GM12801 (cell line): Measurements from ENCODE around the gene JADE2.

ENCODE experiments used
- CTCF ChIP-seq: IDR thresholded peaks from one replicate; pipeline ENCODE4 v1.5.1; 2011; ENCODE audit warnings: control low read depth; ENCODE audit not compliant: insufficient read length; ENCODE audit errors: extremely low read depth

JADE2 gene

DNA sequence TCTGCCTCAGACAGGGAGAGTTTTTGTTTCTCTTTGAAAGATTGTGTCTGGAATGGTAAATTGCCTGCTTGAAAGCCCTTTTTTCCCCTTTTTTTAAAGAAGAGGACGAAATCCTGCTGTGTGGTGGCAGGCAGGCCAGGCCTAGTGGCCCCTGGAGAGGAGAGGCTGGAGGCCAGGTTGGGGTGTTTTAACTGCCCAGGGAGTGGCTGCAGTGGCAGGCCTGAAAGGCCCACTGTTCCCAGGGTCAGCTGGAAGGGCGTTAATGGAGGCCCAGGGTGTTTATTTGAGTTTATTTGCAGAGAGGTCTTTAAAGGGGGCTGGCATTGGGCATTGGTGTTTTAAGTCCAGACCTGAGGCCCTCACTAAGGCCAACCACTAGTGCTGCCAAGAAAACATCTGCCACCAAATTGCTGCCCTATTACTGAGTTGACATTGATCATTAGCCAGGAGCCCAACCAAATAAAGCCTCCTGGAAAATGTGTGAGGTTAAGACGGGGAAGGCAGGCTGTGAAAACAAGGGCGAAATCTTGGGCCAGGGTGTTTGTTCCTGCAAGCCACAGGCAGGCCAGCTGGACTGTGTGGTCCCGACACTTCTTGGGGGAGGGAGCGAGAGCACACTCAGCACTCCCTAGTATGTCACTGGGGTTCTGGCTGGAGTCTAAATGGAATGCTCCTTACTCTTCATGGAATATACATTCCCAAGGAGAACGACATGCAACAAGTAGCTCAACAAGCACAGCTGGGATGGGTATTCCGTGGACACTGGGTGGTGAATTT is 5.0 kb downstream of the JADE2 start:
- no peak for TF ChIP-seq CTCF

- TF ChIP-seq CTCF = no peak
These were observed 7.8 kb downstream of the JADE2 start for GRCh38 chr5:134533115-134533815.

- TF ChIP-seq CTCF = no peak
These were observed 8.7 kb downstream of the JADE2 start for GRCh38 chr5:134534058-134534725.

DNA sequence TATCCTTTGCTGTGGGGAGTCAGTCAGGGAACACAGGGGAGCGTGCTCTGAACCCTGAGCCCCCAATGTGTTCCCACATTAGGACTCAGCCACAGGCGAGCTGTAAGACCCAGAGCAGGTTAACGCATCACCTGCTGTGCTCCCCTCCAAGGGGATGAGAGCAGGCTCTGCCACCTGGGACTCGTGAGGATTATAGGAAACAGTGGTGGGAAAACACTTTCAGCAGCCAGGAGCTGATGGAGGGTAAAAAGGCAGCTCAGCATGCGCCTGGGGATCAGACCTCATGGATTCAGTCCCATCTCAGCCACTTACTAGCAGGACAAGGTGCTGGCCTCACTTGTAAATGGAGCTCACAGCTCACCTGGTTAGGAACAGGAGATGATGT is 9.2 kb downstream of the JADE2 start:
- no peak for TF ChIP-seq CTCF

- no peak for TF ChIP-seq CTCF
These were observed 11.4 kb downstream of the JADE2 start for GRCh38 chr5:134536876-134537275.

- TF ChIP-seq CTCF = no peak
These were observed 11.8 kb downstream of the JADE2 start for GRCh38 chr5:134537297-134537696.

- TF ChIP-seq CTCF = no peak
These were observed 12.8 kb downstream of the JADE2 start for GRCh38 chr5:134538296-134538695.
